Measurements from ENCODE around the gene PSENEN.

GRCh38 chr19:35773020-35773806 is 27.8 kb downstream of the PSENEN start:
- TF ChIP-seq RBM14 (IDR thresholded peaks at IDR 0.05; ENCODE audit: borderline replicate concordance, insufficient read depth, low read depth, low read length) = no peak
- TF ChIP-seq, protein P1, sequence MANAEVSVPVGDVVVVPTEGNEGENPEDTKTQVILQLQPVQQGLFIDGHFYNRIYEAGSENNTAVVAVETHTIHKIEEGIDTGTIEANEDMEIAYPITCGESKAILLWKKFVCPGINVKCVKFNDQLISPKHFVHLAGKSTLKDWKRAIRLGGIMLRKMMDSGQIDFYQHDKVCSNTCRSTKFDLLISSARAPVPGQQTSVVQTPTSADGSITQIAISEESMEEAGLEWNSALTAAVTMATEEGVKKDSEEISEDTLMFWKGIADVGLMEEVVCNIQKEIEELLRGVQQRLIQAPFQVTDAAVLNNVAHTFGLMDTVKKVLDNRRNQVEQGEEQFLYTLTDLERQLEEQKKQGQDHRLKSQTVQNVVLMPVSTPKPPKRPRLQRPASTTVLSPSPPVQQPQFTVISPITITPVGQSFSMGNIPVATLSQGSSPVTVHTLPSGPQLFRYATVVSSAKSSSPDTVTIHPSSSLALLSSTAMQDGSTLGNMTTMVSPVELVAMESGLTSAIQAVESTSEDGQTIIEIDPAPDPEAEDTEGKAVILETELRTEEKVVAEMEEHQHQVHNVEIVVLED (CRISPR knock-in tag; IDR thresholded peaks at IDR 0.05) = no peak
